Fibroblast of the aortic adventitia (primary cell): ENCODE measurements around the gene RPS6KA2. TPM values are rescaled to one million over a fixed set of nuclear protein-coding genes. Genes with fewer than 3 reads are reported as not detected.
"Not testable (repeated sequence)": the region's sequence is repeated elsewhere in the genome, so short reads cannot be mapped to it uniquely, and the experiment has no call there.

ENCODE experiments used
- DNase-seq: peaks from one replicate; pipeline ENCODE4 v3.0.0-alpha.2; 2010; ENCODE audit warnings: low read depth
- H3K4me3 ChIP-seq: 2 replicates; pipeline ENCODE4 v1.5.1; 2011; ENCODE audit warnings: low read depth, mild to moderate bottlenecking, control low read depth, low read length, moderate library complexity
- CTCF ChIP-seq: IDR thresholded peaks from 2 replicates; pipeline ENCODE4 v1.5.1; 2011; ENCODE audit warnings: mild to moderate bottlenecking, low read length, control low read depth, inconsistent platforms; ENCODE audit not compliant: insufficient read depth
- small RNA-seq: library from RNA; depleted of rRNA; stranded (forward); fragments of <200 nt; gene quantifications from one replicate; pipeline ENCODE3, GENCODE V24; 2012
- total RNA-seq: library from RNA; depleted of rRNA; stranded (reverse); fragments of >200 nt; gene quantifications from 2 replicates; pipeline ENCODE4 v1.2.3, GENCODE V29; 2012; ENCODE audit warnings: low replicate concordance

Gene RPS6KA2
- total RNA-seq, 1 donor, result 89.7 TPM

GRCh38 chr6:166364456-166364855, 262.6 kb downstream of the RPS6KA2 start:
- no peak overlapping the region for H3K4me3 ChIP-seq
- TF ChIP-seq CTCF, result no peak
- DNase-seq, result peak; percentile 16

- DNase-seq, H3K4me3 ChIP-seq: not testable (repeated sequence)
Measured at GRCh38 chr6:166362427-166362826, 264.6 kb downstream of the RPS6KA2 start.

GRCh38 chr6:166361077-166361429, 266.0 kb downstream of the RPS6KA2 start:
- H3K4me3 ChIP-seq, result no peak overlapping the region
- no peak for TF ChIP-seq CTCF
- peak; percentile 28 for DNase-seq

GRCh38 chr6:166360243-166361076, 266.6 kb downstream of the RPS6KA2 start:
- no peak for TF ChIP-seq CTCF
- peak; percentile 48 for DNase-seq
- H3K4me3 ChIP-seq, result no peak overlapping the region

Small RNA genes lying within 50 kb of the gene (small RNA-seq; reads per million reads assigned to genes)
- gene MIR1913, result 0.38 reads per million

Other genes with a start within 250 kb of the RPS6KA2 start
- gene MPC1, start 244.3 kb downstream of the RPS6KA2 start, total RNA-seq, result 11.8 and 33.8 TPM in 2 replicates
- 2.4 and 2.5 TPM in 2 replicates for gene RAMACL, start 40.6 kb downstream of the RPS6KA2 start, total RNA-seq